Cerebellar cortex (tissue), 1 donor: ENCODE results near the gene ACYP2.

ENCODE experiments used
- DNase-seq: peaks from one replicate; pipeline ENCODE4 v3.0.0-alpha.2; 2015; ENCODE audit warnings: low spot score

Gene ACYP2

GRCh38 chr2:54325148-54325547, 209.7 kb downstream of the ACYP2 start:
- no peak for DNase-seq

DNA sequence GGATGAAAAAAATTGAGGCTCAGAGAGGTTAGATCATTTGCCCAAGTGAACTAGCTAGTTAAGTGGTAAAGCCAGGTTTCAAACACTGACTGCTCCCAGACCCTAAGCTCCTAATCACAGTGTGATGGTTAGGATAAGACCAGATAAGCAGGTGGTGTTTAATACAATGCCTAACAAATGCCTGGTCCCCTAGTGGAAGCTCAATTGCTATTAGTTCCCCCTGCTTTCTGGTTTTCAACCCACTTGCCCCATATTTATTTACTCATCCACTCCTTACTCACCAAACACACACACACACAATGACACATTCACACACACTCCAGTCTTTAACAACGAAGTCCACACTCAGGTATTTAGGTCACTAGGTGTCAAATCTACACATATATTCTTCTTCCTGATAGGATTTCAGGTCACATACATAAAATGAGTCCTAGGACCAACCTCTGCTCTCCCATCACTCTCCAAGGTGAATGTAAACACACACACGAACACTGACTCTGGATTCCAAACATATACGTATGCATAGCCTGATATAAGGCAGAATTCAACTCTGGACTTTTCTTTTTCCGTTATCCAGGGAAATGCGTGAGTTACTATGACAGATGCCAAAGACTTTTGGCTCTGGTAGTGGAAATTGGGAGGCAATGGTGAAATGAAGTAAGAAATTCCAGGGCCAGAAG, 214.2 kb downstream of the ACYP2 start:
- DNase-seq: peak; percentile 46

GRCh38 chr2:54330162-54330925, 214.9 kb downstream of the ACYP2 start:
- peak; percentile 97 for DNase-seq

GRCh38 chr2:54330926-54331835, 215.8 kb downstream of the ACYP2 start:
- DNase-seq: peak; percentile 42

DNA sequence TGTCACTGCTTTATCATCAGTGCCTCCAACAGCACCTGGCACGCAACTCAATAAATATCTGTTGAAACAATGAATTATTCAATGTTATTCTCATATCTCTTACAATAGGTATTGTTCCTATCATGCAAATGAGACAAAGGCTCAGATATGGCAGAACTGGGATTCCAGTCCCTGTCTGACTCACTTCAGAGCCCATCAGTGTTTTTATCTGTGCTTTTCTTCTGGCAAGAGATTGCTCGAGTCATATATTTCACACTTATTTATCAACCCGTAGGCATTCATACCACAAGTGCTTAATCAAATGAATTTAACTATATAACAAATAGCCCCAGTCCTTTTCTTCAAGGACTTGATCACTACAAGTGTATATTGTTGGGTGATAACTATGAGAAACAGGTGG, 217.0 kb downstream of the ACYP2 start:
- DNase-seq: no peak

DNA sequence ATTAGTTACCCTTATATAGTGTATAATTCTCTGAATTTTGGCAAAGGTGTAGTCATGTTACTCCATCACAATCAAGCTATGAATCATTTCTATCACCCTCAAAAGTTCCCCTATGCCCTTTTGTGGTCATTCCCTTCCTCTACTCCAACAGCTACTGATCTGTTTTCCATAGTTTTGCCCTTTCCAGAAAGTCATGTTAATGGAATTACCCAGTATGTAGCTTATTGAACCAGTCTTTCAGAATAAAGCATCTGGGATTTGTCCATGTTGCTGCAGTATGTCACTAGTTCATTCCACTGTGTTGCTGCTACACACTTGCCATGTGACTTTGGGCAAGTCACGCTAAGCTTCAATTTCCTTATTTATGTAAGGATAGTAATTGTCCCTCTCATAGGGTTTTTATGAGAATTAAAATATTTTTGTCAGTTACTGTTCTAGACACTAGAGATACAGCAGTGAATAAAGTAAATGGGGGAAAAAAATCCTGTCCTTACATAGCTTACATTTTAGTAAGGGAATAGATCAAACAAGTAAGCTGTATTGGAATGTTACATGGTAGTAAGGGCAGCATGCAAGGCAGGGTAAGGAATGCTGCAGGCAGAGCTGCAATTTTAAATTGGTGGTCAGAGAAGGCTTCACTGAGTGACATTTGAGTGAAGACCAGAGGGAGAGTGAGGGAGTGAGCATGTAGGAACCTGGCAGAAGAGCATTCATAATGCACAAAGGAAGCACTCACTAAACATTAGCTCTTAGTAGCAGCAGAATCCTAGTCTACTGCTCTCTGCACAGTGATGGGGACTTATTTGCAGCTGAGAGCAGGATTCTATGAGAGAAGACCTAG, 220.9 kb downstream of the ACYP2 start:
- no peak for DNase-seq

DNA sequence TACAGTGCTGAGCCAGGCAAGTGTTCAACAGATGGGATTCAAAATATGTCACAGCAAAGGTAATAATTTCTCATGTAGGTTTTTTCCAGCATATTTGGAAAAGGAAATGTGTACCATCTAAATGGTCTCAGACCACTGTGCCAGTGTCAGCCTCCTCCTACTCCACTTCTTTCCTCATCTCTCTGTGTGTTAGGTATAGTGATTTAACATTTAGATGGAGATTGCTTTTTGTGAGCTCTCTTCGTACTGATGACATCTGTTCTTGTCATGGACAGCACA, 221.5 kb downstream of the ACYP2 start:
- peak; percentile 64 for DNase-seq

- DNase-seq: peak; percentile 83
Measured at GRCh38 chr2:54341656-54342055, 226.2 kb downstream of the ACYP2 start.

GRCh38 chr2:54342603-54343002, 227.2 kb downstream of the ACYP2 start:
- DNase-seq: no peak

- DNase-seq: no peak
Measured at GRCh38 chr2:54347622-54348021, 232.2 kb downstream of the ACYP2 start.

GRCh38 chr2:54348646-54349045, 233.2 kb downstream of the ACYP2 start:
- DNase-seq: no peak

GRCh38 chr2:54350426-54350825, 235.0 kb downstream of the ACYP2 start:
- DNase-seq: no peak

DNA sequence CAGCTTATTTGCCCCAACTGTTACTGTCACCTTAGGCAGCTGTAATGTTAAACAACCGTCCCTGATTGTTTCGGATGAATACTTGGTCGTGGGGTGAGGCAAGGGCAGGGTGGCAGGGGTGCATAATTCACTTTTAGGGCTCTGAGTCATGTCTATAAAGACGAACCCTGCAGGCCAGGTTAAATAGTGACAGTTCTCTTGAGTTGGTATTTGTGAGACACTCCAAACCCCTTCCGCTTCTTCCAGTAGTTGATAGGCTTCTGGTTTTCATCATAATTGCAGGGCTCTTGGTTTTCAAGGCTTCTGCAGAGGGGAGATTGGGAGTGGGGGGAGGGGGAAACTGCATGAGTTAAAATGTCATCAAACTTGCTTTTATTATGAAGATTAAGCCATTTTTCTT, 237.8 kb downstream of the ACYP2 start:
- DNase-seq: no peak
